IPS DF 19.7 (cell line): ENCODE results near the gene ARL14EPL.
"Not testable (repeated sequence)": the region's sequence is repeated elsewhere in the genome, so short reads cannot be mapped to it uniquely, and the experiment has no call there.

Experiments used
- DNase-seq: peaks from one replicate; pipeline ENCODE4 v3.0.0-alpha.2; 2013; ENCODE audit warnings: low read depth, low spot score

ARL14EPL gene

GRCh38 chr5:116046823-116047222 lies 14.6 kb downstream of the ARL14EPL start:
- no peak for DNase-seq

GRCh38 chr5:116058346-116058936 lies 26.2 kb downstream of the ARL14EPL start:
- DNase-seq, result no peak

DNA sequence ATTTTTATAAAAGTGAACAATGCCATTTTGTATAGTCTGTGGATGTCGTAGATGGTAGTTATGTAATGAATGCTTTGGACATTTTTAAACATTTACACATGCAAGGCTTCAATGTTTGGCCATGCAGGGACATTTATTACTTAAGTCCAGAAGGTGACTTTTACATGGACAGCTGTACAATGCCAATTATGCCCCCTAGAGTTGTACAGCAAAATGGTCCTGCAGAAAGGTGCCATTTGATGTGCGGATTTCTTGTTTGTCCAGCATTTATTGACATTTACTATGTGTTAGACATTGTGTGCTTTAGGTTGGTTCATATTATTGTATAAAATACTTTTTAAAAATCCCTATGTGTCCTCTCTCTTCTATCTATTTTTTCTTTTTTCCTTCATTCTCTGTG lies 30.1 kb downstream of the ARL14EPL start:
- no peak for DNase-seq

DNA sequence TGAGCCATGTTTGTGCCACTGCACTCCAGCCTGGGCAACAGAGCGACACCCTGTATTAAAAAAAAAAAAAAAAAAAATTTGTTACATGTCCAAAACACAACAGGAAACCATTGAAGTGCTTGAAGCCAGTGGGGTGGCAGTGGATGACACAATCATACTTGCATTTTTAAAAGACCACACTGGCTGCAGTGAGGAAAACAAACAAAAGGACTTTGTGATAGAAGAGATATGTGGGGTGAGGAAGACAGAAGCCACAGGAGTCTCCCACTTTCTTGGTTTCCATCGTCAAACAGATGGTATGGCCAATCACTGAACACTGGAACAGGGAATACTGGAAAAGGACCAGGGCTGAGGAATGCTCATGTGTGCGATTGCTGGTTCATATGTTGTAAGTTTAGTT lies 31.7 kb downstream of the ARL14EPL start:
- DNase-seq, result no peak

- no peak for DNase-seq
Measured at GRCh38 chr5:116068028-116068632, 35.9 kb downstream of the ARL14EPL start.

DNA sequence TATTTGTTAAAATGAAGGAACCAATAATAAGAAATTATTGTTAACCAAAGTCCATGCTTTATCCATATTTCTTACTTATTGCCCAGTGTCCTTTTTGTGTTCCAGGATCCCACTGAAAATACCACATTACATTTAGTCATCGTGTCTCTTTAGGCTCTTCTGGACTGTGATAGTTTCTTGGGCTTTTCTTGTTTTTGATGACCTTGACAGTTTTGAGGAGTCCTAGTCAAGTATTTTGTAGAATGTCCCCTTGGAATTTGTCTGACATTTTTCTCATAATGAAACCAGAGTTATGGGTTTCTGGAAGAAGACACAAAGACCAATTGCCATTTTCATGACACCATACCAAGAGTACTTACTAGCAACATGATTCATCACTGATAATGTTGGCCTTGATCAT lies 38.9 kb downstream of the ARL14EPL start:
- DNase-seq, result no peak

DNA sequence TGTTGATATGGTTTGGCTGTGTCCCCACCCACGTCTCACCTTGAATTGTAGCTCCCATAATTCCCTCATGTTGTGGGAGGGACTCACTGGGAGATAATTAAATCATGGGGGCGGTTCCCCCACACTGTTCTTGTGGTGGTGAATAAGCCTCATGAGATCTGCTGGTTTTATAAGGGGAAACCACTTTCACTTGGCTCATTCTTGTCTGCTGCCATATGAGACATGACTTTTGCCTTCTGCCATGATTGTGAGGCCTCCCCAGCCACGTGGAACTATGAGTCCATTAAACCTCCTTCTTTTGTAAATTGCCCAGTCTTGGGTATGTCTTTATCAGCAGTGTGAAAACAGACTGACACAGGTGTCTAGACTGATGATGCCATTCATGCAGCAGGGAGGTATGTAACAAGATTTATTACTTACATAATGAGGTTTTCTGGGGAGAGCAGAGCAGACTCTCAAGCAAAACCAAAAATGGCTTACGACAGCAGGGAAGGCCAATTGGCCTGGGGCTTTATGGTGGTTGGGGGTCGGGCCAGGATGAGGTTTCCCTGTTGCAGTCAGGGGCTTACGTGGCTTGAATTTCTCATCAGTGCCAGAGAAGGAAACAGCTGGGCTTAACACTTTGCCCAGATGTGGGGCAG lies 43.0 kb downstream of the ARL14EPL start:
- no peak for DNase-seq

- no peak for DNase-seq
Measured at GRCh38 chr5:116076496-116076895, 44.2 kb downstream of the ARL14EPL start.

DNA sequence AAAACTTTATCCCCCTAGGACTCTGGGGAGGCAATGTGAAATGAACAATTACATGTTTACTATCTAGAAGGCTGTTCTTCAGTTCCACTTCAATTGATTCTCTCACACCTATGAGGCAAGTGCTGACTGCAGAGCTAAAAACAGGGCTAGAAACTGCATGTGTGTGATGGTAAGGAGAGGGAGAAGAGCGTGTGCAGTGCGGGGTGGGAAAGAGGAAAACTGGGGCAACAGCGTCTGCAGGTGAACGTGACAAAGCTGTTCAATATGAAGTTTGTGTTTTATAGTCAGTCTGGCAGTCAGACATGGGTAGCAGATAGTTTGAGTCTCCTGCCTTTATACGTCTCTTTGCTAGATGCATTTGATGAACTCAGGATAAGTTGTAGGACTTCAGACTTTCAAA lies 45.9 kb downstream of the ARL14EPL start:
- DNase-seq, result no peak

DNA sequence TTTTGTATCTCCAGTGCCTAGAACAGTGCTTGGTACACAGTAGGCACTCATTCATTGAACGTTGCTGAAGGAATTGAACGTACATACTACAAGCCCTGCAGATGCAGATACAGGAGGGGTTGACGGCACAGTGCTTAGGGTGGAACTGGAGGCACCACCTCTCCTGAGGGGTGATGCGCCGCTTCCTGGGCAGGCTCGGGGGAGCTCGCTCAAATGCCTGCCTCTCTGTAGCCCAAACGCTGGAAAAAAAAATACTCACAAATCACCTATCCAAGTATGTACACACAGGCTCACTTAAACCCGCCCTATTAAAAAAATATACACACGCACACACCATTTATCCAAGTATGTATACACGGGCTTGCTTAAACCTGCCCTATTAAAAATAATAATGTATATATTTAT lies 52.0 kb downstream of the ARL14EPL start:
- DNase-seq, result no peak

DNA sequence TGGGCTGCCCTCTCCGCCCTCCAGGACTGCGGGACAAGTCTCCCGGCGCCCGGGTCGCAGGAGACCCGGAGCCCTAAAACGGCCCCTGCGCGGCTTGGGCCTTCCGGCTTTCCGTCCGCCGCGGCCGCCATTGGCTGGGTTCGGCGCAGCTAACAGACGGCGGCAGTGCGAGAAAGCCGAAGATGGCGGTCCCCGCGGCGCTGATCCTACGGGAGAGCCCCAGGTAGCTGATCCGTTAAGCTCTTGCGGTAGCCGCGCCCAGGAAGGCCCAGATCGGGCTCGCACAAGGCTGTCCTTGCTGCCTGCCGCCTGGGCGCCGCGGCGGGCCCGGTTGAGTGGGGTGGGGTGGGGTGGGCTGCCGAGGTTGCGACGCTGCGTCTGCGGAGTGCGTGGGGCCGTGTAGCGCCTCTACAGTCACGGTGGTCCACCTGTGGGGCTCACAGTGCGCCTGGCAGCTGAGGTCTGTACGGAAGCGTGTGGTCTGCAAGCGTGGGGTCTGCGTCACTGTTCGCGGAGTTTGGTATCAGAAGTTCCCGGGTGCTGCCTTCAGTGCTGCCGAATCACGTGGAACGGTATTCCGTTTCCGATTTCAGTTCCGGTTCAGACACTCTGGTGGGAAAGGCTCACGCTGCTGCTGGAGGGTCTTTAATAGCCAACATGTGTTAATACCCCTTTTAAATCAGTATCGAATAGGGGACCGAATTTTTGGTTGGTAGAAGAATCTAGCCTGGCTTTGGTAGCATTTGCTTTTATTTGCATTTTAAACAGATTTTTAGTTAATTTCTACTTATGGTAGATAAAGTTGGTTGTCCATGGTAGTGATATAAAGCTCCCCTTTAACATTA lies 52.8 kb downstream of the ARL14EPL start, which contains the start of gene COMMD10:
TSS of gene COMMD10 (plus strand) at position 155 of the 845 bp plus-strand sequence.
- peak; percentile 47 for DNase-seq

- DNase-seq, result not testable (repeated sequence)
Measured at GRCh38 chr5:116086309-116086708, 54.0 kb downstream of the ARL14EPL start.

DNA sequence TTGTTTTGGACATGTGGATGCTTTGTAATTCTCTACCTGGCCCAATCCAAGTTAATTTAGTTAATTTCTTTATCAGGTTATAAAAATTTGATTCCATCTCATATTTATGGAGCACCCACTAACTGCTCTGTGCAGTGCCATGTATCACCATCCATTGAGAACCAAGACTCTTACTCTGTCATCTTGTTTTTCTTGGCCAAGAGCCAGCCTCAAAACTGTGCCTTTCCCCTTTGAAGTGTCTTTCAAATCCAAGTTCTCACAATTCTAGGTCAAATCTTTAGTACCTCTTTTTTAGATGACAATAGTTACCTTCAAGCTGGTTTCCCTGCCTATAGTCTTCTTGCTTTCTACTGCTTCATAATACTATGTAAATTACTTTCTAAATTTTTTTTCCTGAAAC lies 55.8 kb downstream of the ARL14EPL start:
- no peak for DNase-seq

- no peak for DNase-seq
Measured at GRCh38 chr5:116090302-116090701, 58.0 kb downstream of the ARL14EPL start.

- no peak for DNase-seq
Measured at GRCh38 chr5:116091416-116091815, 59.1 kb downstream of the ARL14EPL start.

DNA sequence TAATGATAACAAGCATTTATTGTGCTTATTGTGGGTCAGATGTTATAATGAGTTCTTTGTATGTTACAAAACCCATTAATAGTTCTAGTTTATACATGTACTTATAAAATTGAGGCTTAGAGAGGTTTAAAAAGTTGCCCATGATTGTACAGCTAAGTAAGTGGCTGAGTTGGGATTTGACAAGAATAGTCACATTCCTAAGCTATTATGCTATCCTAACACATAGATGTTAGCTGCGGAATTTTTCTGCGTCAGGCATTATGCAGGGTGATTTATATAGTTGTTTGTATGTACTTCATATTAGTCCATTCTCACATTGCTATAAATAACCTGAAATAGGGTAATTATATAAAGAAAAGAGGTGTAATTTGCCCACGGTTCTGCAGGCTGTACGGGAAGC lies 65.0 kb downstream of the ARL14EPL start:
- DNase-seq, result no peak

DNA sequence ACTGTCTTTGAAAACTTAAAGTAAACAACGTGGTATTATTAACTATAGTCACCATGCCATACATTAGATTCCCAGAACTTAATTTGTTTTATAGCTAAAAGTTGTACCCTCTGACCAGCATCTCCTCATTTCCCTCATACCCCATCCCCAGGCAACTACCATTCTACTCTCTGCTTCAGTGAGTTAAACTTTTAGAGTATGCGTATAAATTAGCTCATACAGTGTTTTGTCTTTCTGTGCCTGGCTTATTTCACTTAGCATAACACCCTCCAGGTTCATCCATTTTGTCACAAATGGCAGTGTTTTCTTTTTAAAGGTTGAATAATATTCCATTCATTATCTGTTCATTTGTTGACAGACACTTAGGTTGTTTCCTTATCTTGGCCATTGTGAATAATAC lies 66.7 kb downstream of the ARL14EPL start:
- no peak for DNase-seq

GRCh38 chr5:116104941-116105340 lies 72.7 kb downstream of the ARL14EPL start:
- not testable (repeated sequence) for DNase-seq
